Measurements from ENCODE around the gene CLIC4. TPM values are rescaled to one million over a fixed set of nuclear protein-coding genes. Genes with fewer than 3 reads are reported as not detected.
A peak's percentile ranks its signal among the peaks of the same experiment; 100 is the strongest.
"Not testable (repeated sequence)": the region's sequence is repeated elsewhere in the genome, so short reads cannot be mapped to it uniquely, and the experiment has no call there.

Gene CLIC4
- total and polyA plus RNA-seq, 10 of the 15 experiments (the other 5 are each of a cell fraction or from before 2014, with no cell fraction given) = 20.4 to 107 (median 69.6) TPM

- no peak overlapping the region; the same call in 1 of the 2 replicates for H3K4me2 ChIP-seq (ENCODE audit: control insufficient read depth, insufficient read depth)
- H3K27ac ChIP-seq (ENCODE audit: control insufficient read depth, insufficient read depth) = no peak overlapping the region
- H4K20me1 ChIP-seq (ENCODE audit: control insufficient read depth, insufficient read depth) = no peaks in the 10 kb centered on the region; the same call in 1 of the 2 replicates
- FAIRE-seq = peak; percentile 61
- H3K4me1 ChIP-seq (ENCODE audit: control insufficient read depth, insufficient read depth, low read length) = peaks cover 7% of the 10 kb centered on the region; the same call in 1 of the 2 replicates
- ATAC-seq = no peak
- no peak overlapping the region for H3K4me3 ChIP-seq
- BruUV-seq (replicated peaks) = TSS peak; percentile 30
- CTCF ChIA-PET = interaction anchor here (0.6 to 2.2 kb wide), 5 partner anchors 14 to 281 kb away, joined by 3 to 12 read pairs (median 6); no protein-coding TSS in a partner anchor
- peaks cover 0 to 6% of the 10 kb centered on the region in 2 experiments; a peak in 2 of 4 replicates for H3K36me3 ChIP-seq (ENCODE audit: control insufficient read depth in 2 of 2, insufficient read depth in 2 of 2, low read length in 1 of 2)
- no peaks in the 10 kb centered on the region; the same call in 2 of the 3 replicates for H3K9me3 ChIP-seq (replicated peaks; ENCODE audit: control insufficient read depth, insufficient read depth, low read length)
- RAD21 ChIA-PET (ENCODE audit: unreplicated experiment) = interaction anchor here (0.8 to 1.3 kb wide), 6 partner anchors 9 to 78 kb away, joined by 3 read pairs; partner anchors contain the start of gene CLIC4
- no peaks in the 10 kb centered on the region for H3K27me3 ChIP-seq (replicated peaks in 1 of 2; ENCODE audit: control insufficient read depth in 2 of 2, insufficient read depth in 2 of 2, low read length in 1 of 2)
- TF ChIP-seq E2F8 (IDR thresholded peaks at IDR 0.05; ENCODE audit: low read depth, partially characterized antibody) = no peak
- 0 out of 4 replicates have a peak, but pooled peaks of 1 of the 2 experiments have one; percentile 13 for TF ChIP-seq IKZF2 (IDR thresholded peaks at IDR 0.05)
- TF ChIP-seq HDGF (IDR thresholded peaks at IDR 0.05) = 0 out of 2 replicates have a peak, but pooled peaks have one; percentile 26
- TF ChIP-seq EED (IDR thresholded peaks at IDR 0.05; ENCODE audit: low read depth) = 0 out of 2 replicates have a peak, but pooled peaks have one; percentile 18
- peak; percentile 39; the same call in 1 of the 2 replicates for TF ChIP-seq IKZF1 (conservative IDR thresholded peaks at IDR 0.05)
- TF ChIP-seq, protein P1, sequence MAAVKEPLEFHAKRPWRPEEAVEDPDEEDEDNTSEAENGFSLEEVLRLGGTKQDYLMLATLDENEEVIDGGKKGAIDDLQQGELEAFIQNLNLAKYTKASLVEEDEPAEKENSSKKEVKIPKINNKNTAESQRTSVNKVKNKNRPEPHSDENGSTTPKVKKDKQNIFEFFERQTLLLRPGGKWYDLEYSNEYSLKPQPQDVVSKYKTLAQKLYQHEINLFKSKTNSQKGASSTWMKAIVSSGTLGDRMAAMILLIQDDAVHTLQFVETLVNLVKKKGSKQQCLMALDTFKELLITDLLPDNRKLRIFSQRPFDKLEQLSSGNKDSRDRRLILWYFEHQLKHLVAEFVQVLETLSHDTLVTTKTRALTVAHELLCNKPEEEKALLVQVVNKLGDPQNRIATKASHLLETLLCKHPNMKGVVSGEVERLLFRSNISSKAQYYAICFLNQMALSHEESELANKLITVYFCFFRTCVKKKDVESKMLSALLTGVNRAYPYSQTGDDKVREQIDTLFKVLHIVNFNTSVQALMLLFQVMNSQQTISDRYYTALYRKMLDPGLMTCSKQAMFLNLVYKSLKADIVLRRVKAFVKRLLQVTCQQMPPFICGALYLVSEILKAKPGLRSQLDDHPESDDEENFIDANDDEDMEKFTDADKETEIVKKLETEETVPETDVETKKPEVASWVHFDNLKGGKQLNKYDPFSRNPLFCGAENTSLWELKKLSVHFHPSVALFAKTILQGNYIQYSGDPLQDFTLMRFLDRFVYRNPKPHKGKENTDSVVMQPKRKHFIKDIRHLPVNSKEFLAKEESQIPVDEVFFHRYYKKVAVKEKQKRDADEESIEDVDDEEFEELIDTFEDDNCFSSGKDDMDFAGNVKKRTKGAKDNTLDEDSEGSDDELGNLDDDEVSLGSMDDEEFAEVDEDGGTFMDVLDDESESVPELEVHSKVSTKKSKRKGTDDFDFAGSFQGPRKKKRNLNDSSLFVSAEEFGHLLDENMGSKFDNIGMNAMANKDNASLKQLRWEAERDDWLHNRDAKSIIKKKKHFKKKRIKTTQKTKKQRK (IDR thresholded peaks at IDR 0.05; ENCODE audit: low read depth, low read length) = no peak
- H2AFZ ChIP-seq (ENCODE audit: control insufficient read depth, low read depth, low read length) = no peak overlapping the region
- no peak overlapping the region for H3K9ac ChIP-seq (ENCODE audit: control insufficient read depth, insufficient read depth, low read length)
- no peak for DNase-seq (ENCODE audit: low read depth, low spot score)
- POLR2A ChIA-PET = interaction anchor here (0.6 to 0.9 kb wide), 3 partner anchors 8 to 81 kb away, joined by 3 read pairs; no protein-coding TSS in a partner anchor
- 76% methylated on average over 5 of the region's 5 CpGs for WGBS (ENCODE audit: insufficient coverage, insufficient replicate concordance, low lambda C conversion rate, missing lambda C conversion rate)
- peaks cover 71% of the 10 kb centered on the region for H3K79me2 ChIP-seq (ENCODE audit: control insufficient read depth, insufficient read depth, low read length)
- SMC1A ChIA-PET (ENCODE audit: uncharacterized antibody, unreplicated experiment) = interaction anchor here (0.8 to 3.6 kb wide), 8 partner anchors 9 to 78 kb away, joined by 3 to 29 read pairs (median 4); no protein-coding TSS in a partner anchor
- in situ Hi-C loops (cut with MboI) (no loop called here), intact Hi-C loops (cut with micrococcal nuclease; ENCODE audit: unreplicated experiment) (no loop called here)
These were observed 9.0 kb downstream of the CLIC4 start for GRCh38 chr1:24754229-24754628.

GRCh38 chr1:24755323-24755722, 10.1 kb downstream of the CLIC4 start:
- H4K20me1 ChIP-seq (ENCODE audit: control insufficient read depth, insufficient read depth); FAIRE-seq; H3K4me2 ChIP-seq (ENCODE audit: control insufficient read depth, insufficient read depth); DNase-seq (ENCODE audit: low read depth, low spot score); H3K9me3 ChIP-seq (replicated peaks; ENCODE audit: control insufficient read depth, insufficient read depth, low read length); H3K36me3 ChIP-seq (ENCODE audit: control insufficient read depth in 2 of 2, insufficient read depth in 2 of 2, low read length in 1 of 2); in situ Hi-C loops (cut with MboI); H2AFZ ChIP-seq (ENCODE audit: control insufficient read depth, low read depth, low read length); BruUV-seq (replicated peaks); H3K4me3 ChIP-seq; H3K27ac ChIP-seq (ENCODE audit: control insufficient read depth, insufficient read depth); ATAC-seq; intact Hi-C loops (cut with micrococcal nuclease; ENCODE audit: unreplicated experiment); H3K9ac ChIP-seq (ENCODE audit: control insufficient read depth, insufficient read depth, low read length); H3K27me3 ChIP-seq (replicated peaks in 1 of 2; ENCODE audit: control insufficient read depth in 2 of 2, insufficient read depth in 2 of 2, low read length in 1 of 2); H3K4me1 ChIP-seq (ENCODE audit: control insufficient read depth, insufficient read depth, low read length): not testable (repeated sequence)
- ChIA-PET RAD21 (ENCODE audit: unreplicated experiment) (interaction anchor here (0.8 to 1.3 kb wide), 3 partner anchors 22 to 67 kb away, joined by 3 read pairs; no protein-coding TSS in a partner anchor), POLR2A (interaction anchor here (0.6 to 1.2 kb wide), 4 partner anchors 8 to 91 kb away, joined by 3 read pairs; no protein-coding TSS in a partner anchor), SMC1A (ENCODE audit: uncharacterized antibody, unreplicated experiment) (interaction anchor here (0.8 to 3.6 kb wide), 5 partner anchors 8 to 282 kb away, joined by 3 to 29 read pairs (median 4); no protein-coding TSS in a partner anchor), CTCF (interaction anchor here (1.3 to 2.2 kb wide), 4 partner anchors 13 to 75 kb away, joined by 3 to 12 read pairs (median 8); no protein-coding TSS in a partner anchor)
- peaks cover 69% of the 10 kb centered on the region for H3K79me2 ChIP-seq (ENCODE audit: control insufficient read depth, insufficient read depth, low read length)
- WGBS (ENCODE audit: insufficient coverage, insufficient replicate concordance, low lambda C conversion rate, missing lambda C conversion rate) = 98% methylated on average over 6 of the region's 6 CpGs
